ENCODE measurements around the gene C1orf94.

Gene C1orf94

DNA sequence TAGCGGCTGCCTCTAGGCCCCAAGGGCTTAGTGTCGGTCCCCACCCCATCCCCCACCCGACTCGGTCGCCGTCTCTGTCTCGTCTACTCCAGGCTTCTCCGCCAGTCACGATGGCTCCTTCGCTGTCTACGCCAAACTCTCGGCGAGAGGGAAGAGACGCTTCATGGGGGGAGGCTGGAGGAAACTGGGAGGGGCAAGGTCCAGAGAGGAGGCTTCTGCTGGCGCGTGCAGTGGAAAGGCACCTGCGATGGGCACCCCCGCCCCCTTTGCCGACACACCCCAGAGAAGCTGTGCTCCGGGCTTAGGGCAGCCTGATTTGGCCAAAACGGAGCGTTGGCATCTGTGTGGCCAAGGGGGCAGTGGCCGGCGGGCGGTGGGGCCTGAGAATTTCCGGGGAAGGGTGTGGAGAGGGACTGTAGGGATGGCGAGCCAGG, 10.5 kb upstream of the C1orf94 start:
- Histone ChIP-seq H3K27me3 (ENCODE audit: insufficient read depth, low read length, poor library complexity) (peaks cover 13% of the 10 kb centered on the region), H3K4me2 (ENCODE audit: insufficient read depth, low read length) (no peak overlapping the region), H3K27ac (ENCODE audit: low read length) (no peak overlapping the region), H3K4me3 (ENCODE audit: low read depth in 1 of 2, low read length in 2 of 2) (no peak overlapping the region), H3K36me3 (ENCODE audit: insufficient read depth, low read length) (no peaks in the 10 kb centered on the region), H3K4me1 (ENCODE audit: insufficient read depth, low read length) (no peaks in the 10 kb centered on the region), H3K9ac (ENCODE audit: low read depth, low read length) (no peak overlapping the region), H2AFZ (ENCODE audit: low read depth, low read length) (no peak overlapping the region), H3K9me3 (ENCODE audit: insufficient read depth, low read length, severe bottlenecking) (no peaks in the 10 kb centered on the region), H3K79me2 (ENCODE audit: insufficient read depth, low read length) (no peaks in the 10 kb centered on the region), H4K20me1 (ENCODE audit: insufficient read depth, low read length) (no peaks in the 10 kb centered on the region)
- ATAC-seq (ENCODE audit: insufficient read depth, low read depth): no peak
- no peak for DNase-seq
- TF ChIP-seq, protein P1, sequence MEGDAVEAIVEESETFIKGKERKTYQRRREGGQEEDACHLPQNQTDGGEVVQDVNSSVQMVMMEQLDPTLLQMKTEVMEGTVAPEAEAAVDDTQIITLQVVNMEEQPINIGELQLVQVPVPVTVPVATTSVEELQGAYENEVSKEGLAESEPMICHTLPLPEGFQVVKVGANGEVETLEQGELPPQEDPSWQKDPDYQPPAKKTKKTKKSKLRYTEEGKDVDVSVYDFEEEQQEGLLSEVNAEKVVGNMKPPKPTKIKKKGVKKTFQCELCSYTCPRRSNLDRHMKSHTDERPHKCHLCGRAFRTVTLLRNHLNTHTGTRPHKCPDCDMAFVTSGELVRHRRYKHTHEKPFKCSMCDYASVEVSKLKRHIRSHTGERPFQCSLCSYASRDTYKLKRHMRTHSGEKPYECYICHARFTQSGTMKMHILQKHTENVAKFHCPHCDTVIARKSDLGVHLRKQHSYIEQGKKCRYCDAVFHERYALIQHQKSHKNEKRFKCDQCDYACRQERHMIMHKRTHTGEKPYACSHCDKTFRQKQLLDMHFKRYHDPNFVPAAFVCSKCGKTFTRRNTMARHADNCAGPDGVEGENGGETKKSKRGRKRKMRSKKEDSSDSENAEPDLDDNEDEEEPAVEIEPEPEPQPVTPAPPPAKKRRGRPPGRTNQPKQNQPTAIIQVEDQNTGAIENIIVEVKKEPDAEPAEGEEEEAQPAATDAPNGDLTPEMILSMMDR (IDR thresholded peaks at IDR 0.05; ENCODE audit: borderline replicate concordance, extremely low read depth, low read length, poor library complexity, severe bottlenecking): no peak
- TF ChIP-seq EZH2 (IDR thresholded peaks at IDR 0.05; ENCODE audit: borderline replicate concordance, low read depth, low read length, severe bottlenecking): no peak

DNA sequence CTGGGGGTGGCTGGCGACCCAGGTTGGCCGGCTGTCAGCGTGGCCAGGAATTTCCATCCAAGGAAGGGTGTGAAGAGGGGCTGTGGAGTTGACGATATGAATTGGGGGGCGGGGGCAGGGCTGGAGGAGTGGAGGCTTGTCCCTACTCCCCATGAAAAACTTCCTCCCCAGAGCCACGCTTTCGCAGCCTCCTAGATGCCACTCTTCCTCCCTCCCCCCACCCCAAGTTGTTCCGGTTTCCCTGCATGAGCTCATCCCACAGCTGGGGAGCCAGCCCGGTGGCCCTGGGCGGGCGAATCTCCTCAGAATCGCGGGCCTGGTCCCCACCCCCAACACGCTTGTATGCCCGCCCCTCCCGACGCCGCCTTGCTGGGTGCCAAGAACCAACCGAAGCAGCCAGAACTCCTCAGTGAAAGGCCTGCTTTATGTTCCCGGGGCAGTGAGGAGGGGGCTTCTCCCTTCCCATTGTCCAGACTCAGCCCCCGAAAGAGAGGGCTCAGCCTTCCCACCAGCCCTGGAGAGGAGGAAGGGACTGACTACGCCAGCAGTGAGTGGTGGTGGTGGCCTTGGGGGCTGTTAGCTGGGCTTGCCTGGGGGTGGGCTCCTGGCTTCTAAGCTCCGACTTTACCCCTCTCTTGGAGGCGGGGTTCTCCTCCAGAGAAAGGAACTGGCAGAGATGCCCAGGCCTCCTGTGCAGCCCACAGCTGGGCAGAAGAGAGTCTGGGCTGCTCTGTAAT, 9.9 kb upstream of the C1orf94 start:
- no peaks in the 10 kb centered on the region for H3K36me3 ChIP-seq (ENCODE audit: insufficient read depth, low read length)
- DNase-seq (no peak), ATAC-seq (ENCODE audit: insufficient read depth, low read depth) (no peak)
- no peak for TF ChIP-seq EZH2 (IDR thresholded peaks at IDR 0.05; ENCODE audit: borderline replicate concordance, low read depth, low read length, severe bottlenecking)
- no peaks in the 10 kb centered on the region for H3K4me1 ChIP-seq (ENCODE audit: insufficient read depth, low read length)
- no peak overlapping the region for H3K4me2 ChIP-seq (ENCODE audit: insufficient read depth, low read length)
- peaks cover 8% of the 10 kb centered on the region for H3K27me3 ChIP-seq (ENCODE audit: insufficient read depth, low read length, poor library complexity)
- H3K4me3 ChIP-seq (ENCODE audit: low read depth in 1 of 2, low read length in 2 of 2): no peak overlapping the region
- H2AFZ ChIP-seq (ENCODE audit: low read depth, low read length): no peak overlapping the region
- H3K27ac ChIP-seq (ENCODE audit: low read length): no peak overlapping the region
- no peaks in the 10 kb centered on the region for H4K20me1 ChIP-seq (ENCODE audit: insufficient read depth, low read length)
- H3K79me2 ChIP-seq (ENCODE audit: insufficient read depth, low read length): no peaks in the 10 kb centered on the region
- no peak overlapping the region for H3K9ac ChIP-seq (ENCODE audit: low read depth, low read length)
- H3K9me3 ChIP-seq (ENCODE audit: insufficient read depth, low read length, severe bottlenecking): no peaks in the 10 kb centered on the region

DNA sequence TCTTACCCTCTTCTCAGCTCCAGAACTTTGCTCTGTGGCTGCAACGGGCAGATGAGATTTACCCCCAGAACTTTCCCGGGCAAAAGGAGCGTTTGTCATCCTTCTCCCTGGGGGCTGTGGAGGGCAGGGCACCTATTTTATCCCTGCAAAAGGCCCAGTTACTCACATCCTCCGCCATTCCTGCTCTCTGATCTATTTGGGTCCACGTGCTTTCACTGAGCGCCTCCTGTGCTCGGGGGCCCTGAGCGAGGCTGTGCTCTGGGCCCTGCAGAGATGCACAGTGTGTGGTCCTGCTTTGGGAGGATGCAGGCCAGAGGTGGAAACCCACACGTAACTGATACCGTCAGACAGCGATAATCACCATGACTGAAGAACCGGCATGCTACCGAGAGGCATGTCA, 9.3 kb upstream of the C1orf94 start:
- ATAC-seq (ENCODE audit: insufficient read depth, low read depth) (no peak), DNase-seq (no peak)
- Histone ChIP-seq H3K9me3 (ENCODE audit: insufficient read depth, low read length, severe bottlenecking) (no peaks in the 10 kb centered on the region), H3K9ac (ENCODE audit: low read depth, low read length) (no peak overlapping the region), H4K20me1 (ENCODE audit: insufficient read depth, low read length) (no peaks in the 10 kb centered on the region), H3K4me2 (ENCODE audit: insufficient read depth, low read length) (no peak overlapping the region), H3K27me3 (ENCODE audit: insufficient read depth, low read length, poor library complexity) (peaks cover 8% of the 10 kb centered on the region), H2AFZ (ENCODE audit: low read depth, low read length) (no peak overlapping the region), H3K4me1 (ENCODE audit: insufficient read depth, low read length) (no peaks in the 10 kb centered on the region), H3K36me3 (ENCODE audit: insufficient read depth, low read length) (no peaks in the 10 kb centered on the region), H3K79me2 (ENCODE audit: insufficient read depth, low read length) (no peaks in the 10 kb centered on the region), H3K4me3 (ENCODE audit: low read depth in 1 of 2, low read length in 2 of 2) (no peak overlapping the region), H3K27ac (ENCODE audit: low read length) (no peak overlapping the region)
- TF ChIP-seq, protein P1 (IDR thresholded peaks at IDR 0.05; ENCODE audit: borderline replicate concordance, extremely low read depth, low read length, poor library complexity, severe bottlenecking): no peak
- TF ChIP-seq EZH2 (IDR thresholded peaks at IDR 0.05; ENCODE audit: borderline replicate concordance, low read depth, low read length, severe bottlenecking): no peak

DNA sequence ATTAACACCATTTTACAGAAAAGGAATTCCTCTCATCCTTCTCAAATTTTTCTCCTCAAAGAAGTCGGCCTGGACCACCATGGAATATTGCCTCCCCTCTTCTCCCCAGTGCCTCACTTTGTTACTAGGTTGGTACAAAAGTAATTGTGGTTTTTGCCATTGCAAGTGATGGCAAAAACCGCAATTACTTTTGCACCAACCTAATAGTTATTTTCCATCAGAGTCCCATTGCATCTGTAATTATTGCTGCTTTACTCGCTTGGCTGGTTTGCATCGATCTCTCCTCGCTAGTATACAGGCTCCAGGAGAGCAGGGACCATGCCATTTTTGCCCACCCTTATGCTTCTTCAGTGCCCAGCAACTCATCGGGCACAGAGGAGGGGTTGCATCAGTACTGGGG, 963 bp upstream of the C1orf94 start:
- ATAC-seq (ENCODE audit: insufficient read depth, low read depth): no peak
- H3K4me1 ChIP-seq (ENCODE audit: insufficient read depth, low read length): no peaks in the 10 kb centered on the region
- H3K4me2 ChIP-seq (ENCODE audit: insufficient read depth, low read length): no peak overlapping the region
- H2AFZ ChIP-seq (ENCODE audit: low read depth, low read length): no peak overlapping the region
- no peaks in the 10 kb centered on the region for H4K20me1 ChIP-seq (ENCODE audit: insufficient read depth, low read length)
- DNase-seq: no peak
- H3K9me3 ChIP-seq (ENCODE audit: insufficient read depth, low read length, severe bottlenecking): no peaks in the 10 kb centered on the region
- H3K79me2 ChIP-seq (ENCODE audit: insufficient read depth, low read length): no peaks in the 10 kb centered on the region
- no peaks in the 10 kb centered on the region for H3K36me3 ChIP-seq (ENCODE audit: insufficient read depth, low read length)
- TF ChIP-seq, protein P1 (IDR thresholded peaks at IDR 0.05; ENCODE audit: borderline replicate concordance, extremely low read depth, low read length, poor library complexity, severe bottlenecking): no peak
- TF ChIP-seq EZH2 (IDR thresholded peaks at IDR 0.05; ENCODE audit: borderline replicate concordance, low read depth, low read length, severe bottlenecking): no peak
- no peak overlapping the region for H3K9ac ChIP-seq (ENCODE audit: low read depth, low read length)
- no peak overlapping the region for H3K27ac ChIP-seq (ENCODE audit: low read length)
- peaks cover 2% of the 10 kb centered on the region for H3K27me3 ChIP-seq (ENCODE audit: insufficient read depth, low read length, poor library complexity)
- H3K4me3 ChIP-seq (ENCODE audit: low read depth in 1 of 2, low read length in 2 of 2): no peak overlapping the region
